SK-N-SH treated with all-trans-retinoic acid at 6 μM for 48 hours (cell line): ENCODE data around the gene YEATS4.
A peak's percentile ranks its signal among the peaks of the same experiment; 100 is the strongest.

ENCODE experiments used
- ATAC-seq: fragments of 200-7000 bp; cut with Tn5 transposase; 3 replicates; pipeline ENCODE4 v1.9.1; 2020; ENCODE audit warnings: mild to moderate bottlenecking, moderate library complexity
- ARNTL ChIP-seq: fragments of 450-650 bp; formaldehyde crosslinking; IDR thresholded peaks from 2 replicates; pipeline ENCODE4 v1.5.0; 2020; ENCODE audit warnings: low read depth, mild to moderate bottlenecking, moderate library complexity, borderline replicate concordance
- BACH2 ChIP-seq: fragments of 250-450 bp; sonication (Bioruptor Pico); IDR thresholded peaks from 2 replicates; pipeline ENCODE4 v1.9.0; 2021; ENCODE audit warnings: mild to moderate bottlenecking, borderline replicate concordance
- CSDC2 ChIP-seq: fragments of 250-450 bp; sonication (Bioruptor Pico); IDR thresholded peaks from 2 replicates; pipeline ENCODE4 v1.5.0; 2020; ENCODE audit warnings: mild to moderate bottlenecking, moderate library complexity
- ESRRG ChIP-seq: fragments of 250-450 bp; sonication (Bioruptor Pico); IDR thresholded peaks from 2 replicates; pipeline ENCODE4 v1.6.1; 2021; ENCODE audit warnings: mild to moderate bottlenecking
- GLIS3 ChIP-seq: fragments of 250-450 bp; sonication (Bioruptor Pico); IDR thresholded peaks from 2 replicates; pipeline ENCODE4 v1.5.0; 2020; ENCODE audit warnings: mild to moderate bottlenecking, moderate library complexity
- ISL1 ChIP-seq: fragments of 250-450 bp; sonication (Bioruptor Pico); IDR thresholded peaks from 2 replicates; pipeline ENCODE4 v2.1.2; 2022; ENCODE audit warnings: mild to moderate bottlenecking, moderate library complexity
- OSR1 ChIP-seq: fragments of 250-450 bp; sonication (Bioruptor Pico); IDR thresholded peaks from 2 replicates; pipeline ENCODE4 v1.8.0; 2022; ENCODE audit warnings: moderate library complexity, mild to moderate bottlenecking, inconsistent platforms
- PPARA ChIP-seq: fragments of 250-450 bp; sonication (Bioruptor Pico); IDR thresholded peaks from 2 replicates; pipeline ENCODE4 v1.5.0; 2020; ENCODE audit warnings: mild to moderate bottlenecking, borderline replicate concordance
- RARB ChIP-seq: fragments of 250-450 bp; sonication (Bioruptor Pico); IDR thresholded peaks from 2 replicates; pipeline ENCODE4 v1.8.0; 2021; ENCODE audit warnings: mild to moderate bottlenecking, moderate library complexity
- SNAI2 ChIP-seq: fragments of 250-450 bp; sonication (Bioruptor Pico); IDR thresholded peaks from 2 replicates; pipeline ENCODE4 v1.5.0; 2020; ENCODE audit warnings: mild to moderate bottlenecking, moderate library complexity
- TCF4 ChIP-seq: fragments of 250-450 bp; sonication (Bioruptor Pico); IDR thresholded peaks from 2 replicates; pipeline ENCODE4 v1.8.0; 2021; ENCODE audit warnings: mild to moderate bottlenecking, moderate library complexity, borderline replicate concordance
- TOX ChIP-seq: fragments of 250-450 bp; sonication (Bioruptor Pico); IDR thresholded peaks from 2 replicates; pipeline ENCODE4 v1.8.0; 2021; ENCODE audit warnings: mild to moderate bottlenecking, moderate library complexity, borderline replicate concordance
- ZC3H10 ChIP-seq: fragments of 250-450 bp; sonication (Bioruptor Pico); IDR thresholded peaks from 2 replicates; pipeline ENCODE4 v1.5.1; 2021; ENCODE audit warnings: mild to moderate bottlenecking, moderate library complexity
- ZFP3 ChIP-seq: fragments of 250-450 bp; sonication (Bioruptor Pico); IDR thresholded peaks from 2 replicates; pipeline ENCODE4 v1.5.0; 2020; ENCODE audit warnings: mild to moderate bottlenecking, moderate library complexity
- ZFP30 ChIP-seq: fragments of 450-650 bp; formaldehyde crosslinking; IDR thresholded peaks from 2 replicates; pipeline ENCODE4 v1.5.0; 2022; ENCODE audit warnings: mild to moderate bottlenecking, moderate library complexity
- ZNF565 ChIP-seq: fragments of 450-650 bp; formaldehyde crosslinking; conservative IDR thresholded peaks from 2 replicates; pipeline ENCODE4 v1.5.0; 2020; ENCODE audit warnings: low read depth, mild to moderate bottlenecking, moderate library complexity
- ZNF70 ChIP-seq: fragments of 450-650 bp; formaldehyde crosslinking; IDR thresholded peaks from 2 replicates; pipeline ENCODE4 v1.5.0; 2020; ENCODE audit warnings: mild to moderate bottlenecking, moderate library complexity
- ZNF8 ChIP-seq: fragments of 450-650 bp; formaldehyde crosslinking; IDR thresholded peaks from 2 replicates; pipeline ENCODE4 v1.5.0; 2020; ENCODE audit warnings: mild to moderate bottlenecking, moderate library complexity
- TF ChIP-seq, protein P1 (sequence below): fragments of 250-450 bp; sonication (Bioruptor Pico); IDR thresholded peaks from 2 replicates; pipeline ENCODE4 v1.5.1; 2020; ENCODE audit warnings: low read depth, mild to moderate bottlenecking, moderate library complexity
- TF ChIP-seq, protein P2 (sequence below): fragments of 250-450 bp; sonication (Bioruptor Pico); IDR thresholded peaks from 2 replicates; pipeline ENCODE4 v1.5.1; 2021; ENCODE audit warnings: mild to moderate bottlenecking, moderate library complexity
- TF ChIP-seq, protein P3 (sequence below): fragments of 250-450 bp; sonication (Bioruptor Pico); IDR thresholded peaks from 2 replicates; pipeline ENCODE4 v1.8.0; 2021; ENCODE audit warnings: low read depth, mild to moderate bottlenecking, moderate library complexity, borderline replicate concordance
- TF ChIP-seq, protein P4 (sequence below): fragments of 250-450 bp; sonication (Bioruptor Pico); IDR thresholded peaks from 2 replicates; pipeline ENCODE4 v1.5.0; 2020; ENCODE audit warnings: mild to moderate bottlenecking, moderate library complexity

Gene YEATS4

DNA sequence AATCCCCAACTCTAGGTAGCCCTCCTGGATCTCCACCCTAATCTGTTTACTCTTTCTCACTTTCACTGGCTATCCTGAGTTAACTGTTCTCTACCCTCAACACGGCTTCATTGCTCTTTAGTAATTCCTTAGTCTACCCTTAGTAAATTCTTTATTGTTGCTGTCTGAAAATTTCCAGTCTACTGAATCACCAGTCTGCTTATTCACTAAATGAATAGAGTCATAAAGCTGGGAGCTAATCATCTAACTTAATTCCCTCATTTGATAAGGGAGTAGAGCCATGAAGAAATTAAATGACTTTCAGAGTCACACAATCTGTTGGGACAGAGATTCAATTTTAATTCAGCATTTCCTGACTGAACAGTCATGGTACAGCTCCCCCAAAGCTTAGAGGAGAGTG, 36.5 kb downstream of the YEATS4 start:
- no peak for TF ChIP-seq TCF4 (CRISPR knock-in tag)
- peak; percentile 9; the same call in 1 of the 2 replicates for TF ChIP-seq ISL1
- TF ChIP-seq, protein P1, sequence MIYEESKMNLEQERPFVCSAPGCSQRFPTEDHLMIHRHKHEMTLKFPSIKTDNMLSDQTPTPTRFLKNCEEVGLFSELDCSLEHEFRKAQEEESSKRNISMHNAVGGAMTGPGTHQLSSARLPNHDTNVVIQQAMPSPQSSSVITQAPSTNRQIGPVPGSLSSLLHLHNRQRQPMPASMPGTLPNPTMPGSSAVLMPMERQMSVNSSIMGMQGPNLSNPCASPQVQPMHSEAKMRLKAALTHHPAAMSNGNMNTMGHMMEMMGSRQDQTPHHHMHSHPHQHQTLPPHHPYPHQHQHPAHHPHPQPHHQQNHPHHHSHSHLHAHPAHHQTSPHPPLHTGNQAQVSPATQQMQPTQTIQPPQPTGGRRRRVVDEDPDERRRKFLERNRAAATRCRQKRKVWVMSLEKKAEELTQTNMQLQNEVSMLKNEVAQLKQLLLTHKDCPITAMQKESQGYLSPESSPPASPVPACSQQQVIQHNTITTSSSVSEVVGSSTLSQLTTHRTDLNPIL (CRISPR knock-in tag), result no peak
- TF ChIP-seq RARB (CRISPR knock-in tag), result no peak
- no peak for ATAC-seq

DNA sequence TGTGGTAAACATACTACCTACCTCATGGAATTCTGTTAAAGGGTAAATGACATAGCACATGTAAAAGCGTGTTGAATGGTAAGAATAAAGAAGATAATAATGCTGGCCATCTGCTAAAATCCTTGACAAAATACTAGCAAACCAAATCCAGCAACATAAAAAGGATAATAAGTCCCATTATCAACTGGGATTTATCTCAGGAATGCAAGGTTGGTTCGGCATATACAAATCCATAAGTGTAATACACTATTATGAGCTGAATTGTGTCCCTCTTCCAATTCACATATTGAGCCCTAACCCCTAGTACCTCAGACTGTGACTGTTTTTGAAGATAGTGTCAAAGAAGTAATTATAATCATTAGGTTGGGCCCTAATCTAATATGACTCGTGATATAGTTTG, 37.4 kb downstream of the YEATS4 start:
- ATAC-seq, result no peak
- TF ChIP-seq RARB (CRISPR knock-in tag), result no peak
- TF ChIP-seq, protein P2, sequence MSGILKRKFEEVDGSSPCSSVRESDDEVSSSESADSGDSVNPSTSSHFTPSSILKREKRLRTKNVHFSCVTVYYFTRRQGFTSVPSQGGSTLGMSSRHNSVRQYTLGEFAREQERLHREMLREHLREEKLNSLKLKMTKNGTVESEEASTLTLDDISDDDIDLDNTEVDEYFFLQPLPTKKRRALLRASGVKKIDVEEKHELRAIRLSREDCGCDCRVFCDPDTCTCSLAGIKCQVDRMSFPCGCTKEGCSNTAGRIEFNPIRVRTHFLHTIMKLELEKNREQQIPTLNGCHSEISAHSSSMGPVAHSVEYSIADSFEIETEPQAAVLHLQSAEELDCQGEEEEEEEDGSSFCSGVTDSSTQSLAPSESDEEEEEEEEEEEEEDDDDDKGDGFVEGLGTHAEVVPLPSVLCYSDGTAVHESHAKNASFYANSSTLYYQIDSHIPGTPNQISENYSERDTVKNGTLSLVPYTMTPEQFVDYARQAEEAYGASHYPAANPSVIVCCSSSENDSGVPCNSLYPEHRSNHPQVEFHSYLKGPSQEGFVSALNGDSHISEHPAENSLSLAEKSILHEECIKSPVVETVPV, result no peak
- TF ChIP-seq ZNF70, result no peak
- TF ChIP-seq TCF4 (CRISPR knock-in tag), result no peak
- TF ChIP-seq ZNF565 (CRISPR knock-in tag), result no peak
- TF ChIP-seq, protein P1 (CRISPR knock-in tag), result no peak
- TF ChIP-seq ARNTL (CRISPR knock-in tag), result no peak
- no peak for TF ChIP-seq CSDC2 (CRISPR knock-in tag)
- TF ChIP-seq, protein P3, sequence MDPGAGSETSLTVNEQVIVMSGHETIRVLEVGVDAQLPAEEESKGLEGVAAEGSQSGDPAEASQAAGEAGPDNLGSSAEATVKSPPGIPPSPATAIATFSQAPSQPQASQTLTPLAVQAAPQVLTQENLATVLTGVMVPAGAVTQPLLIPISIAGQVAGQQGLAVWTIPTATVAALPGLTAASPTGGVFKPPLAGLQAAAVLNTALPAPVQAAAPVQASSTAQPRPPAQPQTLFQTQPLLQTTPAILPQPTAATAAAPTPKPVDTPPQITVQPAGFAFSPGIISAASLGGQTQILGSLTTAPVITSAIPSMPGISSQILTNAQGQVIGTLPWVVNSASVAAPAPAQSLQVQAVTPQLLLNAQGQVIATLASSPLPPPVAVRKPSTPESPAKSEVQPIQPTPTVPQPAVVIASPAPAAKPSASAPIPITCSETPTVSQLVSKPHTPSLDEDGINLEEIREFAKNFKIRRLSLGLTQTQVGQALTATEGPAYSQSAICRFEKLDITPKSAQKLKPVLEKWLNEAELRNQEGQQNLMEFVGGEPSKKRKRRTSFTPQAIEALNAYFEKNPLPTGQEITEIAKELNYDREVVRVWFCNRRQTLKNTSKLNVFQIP, result no peak
- no peak for TF ChIP-seq ESRRG (CRISPR knock-in tag)
- TF ChIP-seq, protein P4, sequence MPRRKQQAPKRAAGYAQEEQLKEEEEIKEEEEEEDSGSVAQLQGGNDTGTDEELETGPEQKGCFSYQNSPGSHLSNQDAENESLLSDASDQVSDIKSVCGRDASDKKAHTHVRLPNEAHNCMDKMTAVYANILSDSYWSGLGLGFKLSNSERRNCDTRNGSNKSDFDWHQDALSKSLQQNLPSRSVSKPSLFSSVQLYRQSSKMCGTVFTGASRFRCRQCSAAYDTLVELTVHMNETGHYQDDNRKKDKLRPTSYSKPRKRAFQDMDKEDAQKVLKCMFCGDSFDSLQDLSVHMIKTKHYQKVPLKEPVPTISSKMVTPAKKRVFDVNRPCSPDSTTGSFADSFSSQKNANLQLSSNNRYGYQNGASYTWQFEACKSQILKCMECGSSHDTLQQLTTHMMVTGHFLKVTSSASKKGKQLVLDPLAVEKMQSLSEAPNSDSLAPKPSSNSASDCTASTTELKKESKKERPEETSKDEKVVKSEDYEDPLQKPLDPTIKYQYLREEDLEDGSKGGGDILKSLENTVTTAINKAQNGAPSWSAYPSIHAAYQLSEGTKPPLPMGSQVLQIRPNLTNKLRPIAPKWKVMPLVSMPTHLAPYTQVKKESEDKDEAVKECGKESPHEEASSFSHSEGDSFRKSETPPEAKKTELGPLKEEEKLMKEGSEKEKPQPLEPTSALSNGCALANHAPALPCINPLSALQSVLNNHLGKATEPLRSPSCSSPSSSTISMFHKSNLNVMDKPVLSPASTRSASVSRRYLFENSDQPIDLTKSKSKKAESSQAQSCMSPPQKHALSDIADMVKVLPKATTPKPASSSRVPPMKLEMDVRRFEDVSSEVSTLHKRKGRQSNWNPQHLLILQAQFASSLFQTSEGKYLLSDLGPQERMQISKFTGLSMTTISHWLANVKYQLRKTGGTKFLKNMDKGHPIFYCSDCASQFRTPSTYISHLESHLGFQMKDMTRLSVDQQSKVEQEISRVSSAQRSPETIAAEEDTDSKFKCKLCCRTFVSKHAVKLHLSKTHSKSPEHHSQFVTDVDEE (CRISPR knock-in tag), result no peak
- no peak for TF ChIP-seq ZFP30 (CRISPR knock-in tag)

DNA sequence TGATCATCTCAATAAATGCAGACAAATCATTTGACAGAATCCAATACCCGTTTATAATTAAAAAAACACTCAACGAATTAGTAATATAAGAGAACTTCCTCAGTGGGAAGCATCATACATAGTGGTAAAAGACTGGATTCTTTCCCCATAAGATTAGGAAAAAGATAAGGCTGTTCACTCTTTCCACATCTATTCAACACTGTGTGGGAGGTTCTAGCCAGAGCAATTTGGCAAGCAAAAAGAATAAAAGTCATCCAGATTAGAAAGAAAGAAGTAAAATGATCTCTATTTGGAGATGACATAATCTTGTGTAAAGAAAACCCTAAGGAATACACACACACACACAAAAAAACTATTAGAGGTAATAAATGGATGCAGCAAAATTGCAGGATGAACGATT, 38.4 kb downstream of the YEATS4 start:
- ATAC-seq, result no peak
- TF ChIP-seq TCF4 (CRISPR knock-in tag), result no peak
- TF ChIP-seq GLIS3, result no peak
- no peak for TF ChIP-seq ZNF70
- no peak for TF ChIP-seq CSDC2 (CRISPR knock-in tag)
- no peak for TF ChIP-seq ARNTL (CRISPR knock-in tag)
- no peak for TF ChIP-seq ZC3H10
- TF ChIP-seq ZNF8 (CRISPR knock-in tag), result no peak
- TF ChIP-seq, protein P2, result no peak
- no peak for TF ChIP-seq ISL1
- TF ChIP-seq BACH2, result no peak
- TF ChIP-seq PPARA (CRISPR knock-in tag), result no peak
- no peak for TF ChIP-seq SNAI2
- TF ChIP-seq, protein P4 (CRISPR knock-in tag), result no peak
- TF ChIP-seq ZNF565 (CRISPR knock-in tag), result no peak
- TF ChIP-seq TOX (CRISPR knock-in tag), result no peak
- TF ChIP-seq OSR1 (CRISPR knock-in tag), result no peak
- TF ChIP-seq ZFP30 (CRISPR knock-in tag), result no peak
- no peak for TF ChIP-seq ZFP3 (CRISPR knock-in tag)
- TF ChIP-seq, protein P1 (CRISPR knock-in tag), result no peak
